CD14-positive monocyte (primary cell): ENCODE measurements around the gene TUBB1. TPM values are rescaled to one million over a fixed set of nuclear protein-coding genes. Genes with fewer than 3 reads are reported as not detected.

Source experiments
- DNase-seq, 3 donors: peaks; one replicate each; pipeline ENCODE4 v3.0.0-alpha.2; 2011 to 2022
- H2AFZ ChIP-seq: 2 replicates; pipeline ENCODE4 v1.6.0; 2012; ENCODE audit warnings: mild to moderate bottlenecking, low read depth, low read length, inconsistent platforms; ENCODE audit not compliant: insufficient read depth, poor library complexity, severe bottlenecking
- H3K27ac ChIP-seq, 2 donors: 1 replicate in 1 of 2; 2 replicates in 1 of 2; pipeline ENCODE4 v1.5.1; 2012 to 2013; ENCODE audit warnings: low read length in 2 of 2, control low read depth in 1 of 2, inconsistent platforms in 1 of 2, low read depth in 1 of 2, mild to moderate bottlenecking in 1 of 2
- H3K27me3 ChIP-seq, 2 donors: one replicate each; pipeline versions ENCODE4 v1.6.0 to v1.6.1; 2011 to 2013; ENCODE audit warnings: low read length in 2 of 2; ENCODE audit not compliant: control insufficient read depth in 2 of 2, insufficient read depth in 2 of 2
- H3K36me3 ChIP-seq, 2 donors: replicated peaks in 1 of 2; 1 replicate in 1 of 2; 2 replicates in 1 of 2; pipeline versions ENCODE4 v1.5.1 to v1.6.1; 2012 to 2013; ENCODE audit warnings: low read length in 2 of 2, control low read depth in 1 of 2, inconsistent platforms in 1 of 2, mild to moderate bottlenecking in 1 of 2; ENCODE audit not compliant: insufficient read depth in 2 of 2, control insufficient read depth in 1 of 2
- H3K4me1 ChIP-seq, 2 donors: 1 replicate in 1 of 2; 2 replicates in 1 of 2; pipeline versions ENCODE4 v1.5.1 to v1.6.1; 2012 to 2013; ENCODE audit warnings: low read length in 2 of 2, control low read depth in 1 of 2, inconsistent platforms in 1 of 2, mild to moderate bottlenecking in 1 of 2, moderate library complexity in 1 of 2; ENCODE audit not compliant: insufficient read depth in 2 of 2, control insufficient read depth in 1 of 2
- H3K4me2 ChIP-seq: replicated peaks from 2 replicates; pipeline ENCODE3; 2012; ENCODE audit warnings: low read length, moderate library complexity, mild to moderate bottlenecking; ENCODE audit not compliant: poor library complexity, severe bottlenecking; ENCODE audit errors: extremely low read depth
- H3K4me3 ChIP-seq, 3 experiments: fragments of 200-600 bp in 1 of 3; sonication (generic) in 1 of 3; replicated peaks in 1 of 3; 1 replicate in 2 of 3; 2 replicates in 1 of 3; pipeline ENCODE4 v1.5.1; 2011 to 2013; ENCODE audit warnings: low read length in 3 of 3, mild to moderate bottlenecking in 3 of 3, control low read depth in 2 of 3, low read depth in 2 of 3, inconsistent platforms in 1 of 3, moderate library complexity in 1 of 3
- H3K79me2 ChIP-seq: 2 replicates; pipeline ENCODE4 v1.6.0; 2012; ENCODE audit warnings: mild to moderate bottlenecking, control low read depth, inconsistent platforms, low read length, moderate library complexity; ENCODE audit not compliant: insufficient read depth
- H3K9ac ChIP-seq: 2 replicates; pipeline ENCODE4 v1.6.0; 2017; ENCODE audit warnings: low read length, mild to moderate bottlenecking; ENCODE audit not compliant: insufficient read depth, poor library complexity, severe bottlenecking
- H3K9me3 ChIP-seq, 2 donors: replicated peaks in 1 of 2; 1 replicate in 1 of 2; 2 replicates in 1 of 2; pipeline versions ENCODE4 v1.5.1 to v1.6.1; 2012 to 2013; ENCODE audit warnings: low read length in 2 of 2, control low read depth in 1 of 2; ENCODE audit not compliant: control insufficient read depth in 1 of 2, insufficient read depth in 1 of 2
- H4K20me1 ChIP-seq: 2 replicates; pipeline ENCODE4 v1.6.0; 2012; ENCODE audit warnings: mild to moderate bottlenecking, low read length, control low read depth, moderate library complexity; ENCODE audit not compliant: insufficient read depth
- H3K27ac Mint-ChIP-seq, 7 donors: one replicate each; pipeline ENCODE4 v1.8.0; 2020; ENCODE audit warnings: mild to moderate bottlenecking in 7 of 7, mixed read lengths in 7 of 7, moderate library complexity in 6 of 7, inconsistent platforms in 2 of 7
- H3K27me3 Mint-ChIP-seq, 3 donors: one replicate each; pipeline ENCODE4 v1.8.0; 2021 to 2022; ENCODE audit warnings: low read depth in 3 of 3, mild to moderate bottlenecking in 3 of 3, mixed read lengths in 3 of 3, moderate library complexity in 3 of 3, inconsistent platforms in 1 of 3
- H3K36me3 Mint-ChIP-seq, 2 donors: one replicate each; pipeline ENCODE4 v1.8.0; 2020; ENCODE audit warnings: mixed read lengths in 2 of 2, inconsistent platforms in 1 of 2, mild to moderate bottlenecking in 1 of 2
- H3K4me1 Mint-ChIP-seq: one replicate; pipeline ENCODE4 v1.8.0; 2020; ENCODE audit warnings: mild to moderate bottlenecking, mixed read lengths
- H3K4me3 Mint-ChIP-seq, 2 donors: one replicate each; pipeline ENCODE4 v1.8.0; 2020; ENCODE audit warnings: mild to moderate bottlenecking in 2 of 2, mixed read lengths in 2 of 2, moderate library complexity in 1 of 2
- H3K9me3 Mint-ChIP-seq, 7 donors: one replicate each; pipeline ENCODE4 v1.8.0; 2020 to 2022; ENCODE audit warnings: mixed read lengths in 7 of 7, mild to moderate bottlenecking in 6 of 7, moderate library complexity in 6 of 7, inconsistent platforms in 2 of 7
- CTCF ChIP-seq: fragments of 200-600 bp; IDR thresholded peaks from one replicate; pipeline ENCODE4 v1.8.0; 2022; ENCODE audit warnings: antibody characterized with exemption, mild to moderate bottlenecking
- WGBS: methylation state at CpG from one replicate; pipeline ENCODE4 v1.1.5; 2013; ENCODE audit warnings: missing lambda C conversion rate; ENCODE audit not compliant: insufficient coverage; 5-methylcytosine and 5-hydroxymethylcytosine counted together
- intact Hi-C, 2 donors: fragments of 100-400 bp; cut with micrococcal nuclease; formaldehyde crosslinking; loops; one replicate each; pipeline versions ENCODE4 v1.15.0 to v1.15.1; 2023
- polyA plus RNA-seq, 3 donors: library from polyadenylated mRNA; depleted of rRNA in 1 of 3; unstranded in 2 of 3; stranded (reverse) in 1 of 3; fragments of 300-500 nt in 2 of 3; fragments of >200 nt in 1 of 3; fragmentation: Illumina TruSeq in 2 of 3; gene quantifications; 1 replicate in 2 of 3; 2 replicates in 1 of 3; pipeline ENCODE4 v1.2.3, GENCODE V29; 2012 to 2021

TUBB1 gene
- polyA plus RNA-seq, 3 donors: 0.09 to 3.1 (median 2.4) TPM

- Mint-ChIP-seq H3K27ac (no peak overlapping the region), H3K36me3 (peaks cover 0 to 3% of the 10 kb centered on the region in 2 donors), H3K4me3 (no peak overlapping the region), H3K27me3 (peaks cover 0 to 4% (median 1%) of the 10 kb centered on the region in 3 donors), H3K4me1 (peaks cover 25% of the 10 kb centered on the region), H3K9me3 (peaks cover 3 to 20% (median 13%) of the 10 kb centered on the region in 7 donors)
- H3K27ac ChIP-seq: no peak overlapping the region
- no peak overlapping the region for H3K9ac ChIP-seq
- H3K4me2 ChIP-seq: no peak overlapping the region
- no peak for DNase-seq
- no peaks in the 10 kb centered on the region for H3K36me3 ChIP-seq
- peaks cover 2% of the 10 kb centered on the region for H4K20me1 ChIP-seq
- intact Hi-C loops: no loop called here
- H3K9me3 ChIP-seq: peaks cover 13 to 14% of the 10 kb centered on the region in 2 donors
- WGBS: 93% methylated on average over 4 of the region's 6 CpGs
- peaks cover 26 to 36% of the 10 kb centered on the region in 2 donors for H3K4me1 ChIP-seq
- H3K27me3 ChIP-seq: no peaks in the 10 kb centered on the region
- no peak for TF ChIP-seq CTCF
- peaks cover 22% of the 10 kb centered on the region for H3K79me2 ChIP-seq
- H2AFZ ChIP-seq: no peak overlapping the region
- H3K4me3 ChIP-seq: no peak overlapping the region
Measured at GRCh38 chr20:58978351-58979190, 40.7 kb upstream of the TUBB1 start.

- Histone ChIP-seq H3K27me3 (no peaks in the 10 kb centered on the region), H3K4me1 (peaks cover 20 to 32% of the 10 kb centered on the region in 2 donors), H2AFZ (peak within 1 kb of the TSS; percentile 91), H3K4me3 (peak within 1 kb of the TSS; percentile 67 to 92 (median 86)), H3K4me2 (peak within 1 kb of the TSS; percentile 93), H3K79me2 (peaks cover 46% of the 10 kb centered on the region), H4K20me1 (peaks cover 26% of the 10 kb centered on the region), H3K27ac (peak within 1 kb of the TSS; percentile 46 to 80), H3K36me3 (peaks cover 0 to 4% of the 10 kb centered on the region in 2 donors), H3K9ac (peak within 1 kb of the TSS; percentile 68), H3K9me3 (peaks cover 3 to 7% of the 10 kb centered on the region in 2 donors)
- H3K27me3 Mint-ChIP-seq: peaks cover 0 to 4% (median 1%) of the 10 kb centered on the region in 3 donors
- peak; percentile 65 to 78 (median 77) for DNase-seq
- no peak for TF ChIP-seq CTCF
- WGBS: 6% methylated on average over 100 of the region's 109 CpGs
- intact Hi-C loops: loop anchor here (5.0 to 10.0 kb wide), 2 partner anchors 54 to 89 kb away; partner anchors contain the start of gene ATP5F1E (in 1 of the 2)
- H3K36me3 Mint-ChIP-seq: peaks cover 1 to 6% of the 10 kb centered on the region in 2 donors
- peaks cover 31% of the 10 kb centered on the region for H3K4me1 Mint-ChIP-seq
- H3K4me3 Mint-ChIP-seq: peak within 1 kb of the TSS; percentile 80 to 92
- H3K27ac Mint-ChIP-seq: peak within 1 kb of the TSS; percentile 75 to 90 (median 82)
- peaks cover 3 to 12% (median 6%) of the 10 kb centered on the region in 7 donors for H3K9me3 Mint-ChIP-seq
Measured at GRCh38 chr20:58980711-58981627, 38.3 kb upstream of the TUBB1 start, which contains the start of gene NELFCD. TSS of gene NELFCD (plus strand) at chr20:58981256. CDS start at chr20:58981310, 54 bp downstream.
